ENCODE results near the gene KSR2. TPM values are rescaled to one million over a fixed set of nuclear protein-coding genes. Genes with fewer than 3 reads are reported as not detected.

Gene KSR2
- total RNA-seq, 1 donor from 2014 or later = 0.69 TPM

DNA sequence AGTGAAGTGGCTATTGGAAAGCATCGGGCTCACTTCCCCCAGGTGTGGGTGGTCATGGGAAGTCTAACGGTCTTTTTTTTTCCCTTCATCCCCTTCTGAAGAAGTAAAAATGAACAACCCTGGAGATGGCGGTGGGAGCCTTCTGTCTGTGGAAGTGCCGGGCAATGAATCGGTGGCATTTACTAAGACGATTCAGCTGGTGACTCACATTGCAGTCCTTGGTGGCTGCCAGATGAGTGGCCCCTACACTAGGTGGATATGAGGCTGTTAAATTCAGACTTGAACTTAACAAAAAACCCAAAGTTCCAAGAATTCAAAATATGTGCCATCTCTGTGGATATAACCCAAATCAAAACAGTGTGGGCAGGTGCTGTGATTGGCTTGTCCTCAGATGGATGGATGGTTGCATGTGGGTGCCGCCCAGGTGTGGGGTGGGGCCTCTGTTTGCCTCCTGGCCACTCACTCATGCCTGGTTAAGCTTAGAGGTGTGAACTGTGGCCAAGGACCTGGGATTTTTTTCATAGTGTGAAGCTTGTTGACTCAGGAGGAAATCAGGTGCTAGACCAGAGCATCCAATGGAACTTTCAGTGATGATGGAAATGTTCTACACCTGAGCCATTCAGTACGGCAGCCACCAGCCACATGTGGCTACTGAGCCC, 430.6 kb downstream of the KSR2 start:
- Mint-ChIP-seq H3K27ac (no peak overlapping the region), H3K27me3 (ENCODE audit: low read depth) (peaks cover 44% of the 10 kb centered on the region), H3K4me3 (no peak overlapping the region), H3K4me1 (no peaks in the 10 kb centered on the region), H3K9me3 (no peaks in the 10 kb centered on the region), H3K36me3 (no peaks in the 10 kb centered on the region)
- DNase-seq (ENCODE audit: low spot score in 2 of 2, unreplicated experiment in 2 of 2) = no peak
- TF ChIP-seq, protein P1, sequence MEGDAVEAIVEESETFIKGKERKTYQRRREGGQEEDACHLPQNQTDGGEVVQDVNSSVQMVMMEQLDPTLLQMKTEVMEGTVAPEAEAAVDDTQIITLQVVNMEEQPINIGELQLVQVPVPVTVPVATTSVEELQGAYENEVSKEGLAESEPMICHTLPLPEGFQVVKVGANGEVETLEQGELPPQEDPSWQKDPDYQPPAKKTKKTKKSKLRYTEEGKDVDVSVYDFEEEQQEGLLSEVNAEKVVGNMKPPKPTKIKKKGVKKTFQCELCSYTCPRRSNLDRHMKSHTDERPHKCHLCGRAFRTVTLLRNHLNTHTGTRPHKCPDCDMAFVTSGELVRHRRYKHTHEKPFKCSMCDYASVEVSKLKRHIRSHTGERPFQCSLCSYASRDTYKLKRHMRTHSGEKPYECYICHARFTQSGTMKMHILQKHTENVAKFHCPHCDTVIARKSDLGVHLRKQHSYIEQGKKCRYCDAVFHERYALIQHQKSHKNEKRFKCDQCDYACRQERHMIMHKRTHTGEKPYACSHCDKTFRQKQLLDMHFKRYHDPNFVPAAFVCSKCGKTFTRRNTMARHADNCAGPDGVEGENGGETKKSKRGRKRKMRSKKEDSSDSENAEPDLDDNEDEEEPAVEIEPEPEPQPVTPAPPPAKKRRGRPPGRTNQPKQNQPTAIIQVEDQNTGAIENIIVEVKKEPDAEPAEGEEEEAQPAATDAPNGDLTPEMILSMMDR (IDR thresholded peaks at IDR 0.05; ENCODE audit: unreplicated experiment) = no peak

DNA sequence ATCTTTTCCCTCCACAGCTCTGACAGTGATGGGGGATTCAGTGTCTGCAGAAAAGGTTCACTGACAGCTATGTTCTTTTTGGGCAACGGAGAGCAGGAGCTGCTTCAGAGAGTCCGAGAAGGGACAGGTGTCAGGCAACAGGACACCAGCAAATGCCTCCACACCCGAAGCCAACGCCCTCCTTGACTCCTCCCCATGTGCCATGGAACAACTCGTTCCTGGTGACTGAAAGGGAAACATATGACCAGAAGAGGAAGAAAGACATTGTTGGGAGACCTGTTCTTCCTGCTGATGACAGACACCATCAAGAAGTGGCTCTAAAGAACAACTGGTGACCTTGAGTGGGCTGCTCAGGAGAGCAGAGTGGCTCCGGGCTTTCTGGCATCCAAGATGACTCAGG, 435.1 kb downstream of the KSR2 start:
- Mint-ChIP-seq H3K36me3 (no peaks in the 10 kb centered on the region), H3K9me3 (peaks cover 7% of the 10 kb centered on the region), H3K4me1 (no peaks in the 10 kb centered on the region), H3K4me3 (no peak overlapping the region), H3K27me3 (ENCODE audit: low read depth) (peaks cover 44% of the 10 kb centered on the region), H3K27ac (no peak overlapping the region)
- no peak for DNase-seq (ENCODE audit: low spot score in 2 of 2, unreplicated experiment in 2 of 2)
- TF ChIP-seq, protein P1 (IDR thresholded peaks at IDR 0.05; ENCODE audit: unreplicated experiment) = no peak

DNA sequence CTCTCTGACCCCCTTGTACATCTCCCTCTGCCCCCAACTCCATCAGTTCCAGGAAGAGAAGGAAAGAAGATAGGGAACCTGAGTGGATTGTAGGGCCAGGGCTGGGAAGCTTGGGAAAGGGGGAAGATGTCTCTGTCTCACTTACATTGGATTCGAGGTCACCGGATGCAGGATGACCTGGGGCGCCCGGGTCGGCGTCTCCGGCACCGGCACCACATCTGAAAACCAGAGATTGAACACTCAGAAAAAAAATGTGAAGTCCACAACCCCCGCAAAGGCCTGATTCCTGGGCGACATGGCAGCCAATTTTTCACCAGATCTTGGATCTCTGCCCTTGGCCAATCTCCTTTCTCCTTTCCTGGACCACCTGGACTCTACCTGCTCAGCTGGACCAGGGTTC, 438.0 kb downstream of the KSR2 start:
- peaks cover 45% of the 10 kb centered on the region for H3K27me3 Mint-ChIP-seq (ENCODE audit: low read depth)
- H3K36me3 Mint-ChIP-seq = no peaks in the 10 kb centered on the region
- H3K4me3 Mint-ChIP-seq = no peak overlapping the region
- H3K4me1 Mint-ChIP-seq = peaks cover 12% of the 10 kb centered on the region
- DNase-seq (ENCODE audit: low spot score in 2 of 2, unreplicated experiment in 2 of 2) = no peak
- peaks cover 7% of the 10 kb centered on the region for H3K9me3 Mint-ChIP-seq
- no peak overlapping the region for H3K27ac Mint-ChIP-seq
- TF ChIP-seq, protein P1 (IDR thresholded peaks at IDR 0.05; ENCODE audit: unreplicated experiment) = no peak

DNA sequence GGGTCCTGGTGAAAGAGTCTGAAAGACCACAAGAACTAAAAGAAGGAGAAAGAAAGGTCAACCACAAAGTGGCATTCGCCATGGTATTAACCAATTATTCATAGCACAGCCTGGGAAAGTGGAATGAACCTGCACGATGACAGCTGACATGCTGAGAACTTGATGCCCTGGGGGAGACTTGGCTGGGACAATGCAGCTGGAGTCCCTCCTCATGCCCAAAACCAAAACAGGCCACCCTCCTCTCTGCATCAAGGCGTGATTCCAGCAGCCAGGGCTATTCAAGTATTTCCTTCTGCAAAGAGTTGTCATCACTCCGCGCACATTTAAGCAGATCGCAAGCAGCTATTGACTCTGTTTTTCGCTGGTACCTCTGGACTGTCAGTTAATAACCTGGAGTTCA, 440.3 kb downstream of the KSR2 start:
- Mint-ChIP-seq H3K27ac (no peak overlapping the region), H3K36me3 (no peaks in the 10 kb centered on the region), H3K4me1 (peaks cover 15% of the 10 kb centered on the region), H3K9me3 (peaks cover 7% of the 10 kb centered on the region), H3K4me3 (no peak overlapping the region), H3K27me3 (ENCODE audit: low read depth) (peaks cover 32% of the 10 kb centered on the region)
- DNase-seq (ENCODE audit: low spot score in 2 of 2, unreplicated experiment in 2 of 2) = no peak
- TF ChIP-seq, protein P1 (IDR thresholded peaks at IDR 0.05; ENCODE audit: unreplicated experiment) = no peak

DNA sequence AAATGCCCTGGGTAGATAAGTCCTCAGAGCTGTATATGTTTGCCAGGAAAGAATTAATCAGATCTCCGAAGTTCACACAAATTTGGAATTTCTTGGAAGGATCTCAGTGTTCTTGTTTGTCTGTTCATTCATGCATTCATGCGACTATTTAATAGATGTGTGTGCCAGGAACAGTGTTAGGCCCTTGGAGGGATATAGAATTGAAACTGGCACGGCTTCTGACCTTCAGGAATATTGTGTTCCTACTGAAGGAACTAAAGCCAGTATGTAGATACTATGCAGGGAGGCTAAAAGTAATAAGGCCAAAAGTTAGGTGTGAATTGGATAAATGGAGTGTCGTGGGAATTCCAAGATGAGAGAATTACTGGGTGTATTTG, 441.3 kb downstream of the KSR2 start:
- Mint-ChIP-seq H3K27ac (no peak overlapping the region), H3K9me3 (peaks cover 7% of the 10 kb centered on the region), H3K4me3 (no peak overlapping the region), H3K36me3 (no peaks in the 10 kb centered on the region), H3K27me3 (ENCODE audit: low read depth) (peaks cover 26% of the 10 kb centered on the region), H3K4me1 (peaks cover 15% of the 10 kb centered on the region)
- no peak for DNase-seq (ENCODE audit: low spot score in 2 of 2, unreplicated experiment in 2 of 2)
- TF ChIP-seq, protein P1 (IDR thresholded peaks at IDR 0.05; ENCODE audit: unreplicated experiment) = no peak
